ENCODE measurements around the gene APOD.
A peak's percentile ranks its signal among the peaks of the same experiment; 100 is the strongest.

Gene APOD

GRCh38 chr3:195542698-195543499, 40.8 kb downstream of the APOD start, which contains the start of gene PPP1R2:
TSS of gene PPP1R2 (minus strand) at chr3:195543325. CDS start at chr3:195543025, 300 bp downstream.
- Histone ChIP-seq H3K4me3 (ENCODE audit: low read depth in 1 of 2, low read length in 1 of 2) (peak within 1 kb of the TSS; percentile 81 to 91), H3K27ac (peak within 1 kb of the TSS; percentile 94), H3K27me3 (peaks cover 36% of the 10 kb centered on the region), H3K4me1 (ENCODE audit: control insufficient read depth in 1 of 2, insufficient read depth in 1 of 2, low read depth in 1 of 2, low read length in 1 of 2) (peaks cover 35 to 59% of the 10 kb centered on the region in 2 experiments), H3K9me3 (no peaks in the 10 kb centered on the region), H3K36me3 (no peaks in the 10 kb centered on the region)
- TF ChIP-seq CTCF (IDR thresholded peaks at IDR 0.05): peak; percentile 51

GRCh38 chr3:195542316-195542697, 41.4 kb downstream of the APOD start:
- Histone ChIP-seq H3K27ac (peak overlapping the region; percentile 94), H3K4me3 (ENCODE audit: low read depth in 1 of 2, low read length in 1 of 2) (peak overlapping the region; percentile 81 to 91), H3K27me3 (peaks cover 36% of the 10 kb centered on the region), H3K4me1 (ENCODE audit: control insufficient read depth in 1 of 2, insufficient read depth in 1 of 2, low read depth in 1 of 2, low read length in 1 of 2) (peaks cover 36 to 60% of the 10 kb centered on the region in 2 experiments), H3K9me3 (no peaks in the 10 kb centered on the region), H3K36me3 (no peaks in the 10 kb centered on the region)
- no peak for TF ChIP-seq CTCF (IDR thresholded peaks at IDR 0.05)

GRCh38 chr3:195540511-195540910, 43.2 kb downstream of the APOD start:
- Histone ChIP-seq H3K27ac (peak overlapping the region; percentile 33), H3K4me1 (ENCODE audit: control insufficient read depth in 1 of 2, insufficient read depth in 1 of 2, low read depth in 1 of 2, low read length in 1 of 2) (peaks cover 36 to 50% of the 10 kb centered on the region in 2 experiments), H3K36me3 (no peaks in the 10 kb centered on the region), H3K4me3 (ENCODE audit: low read depth in 1 of 2, low read length in 1 of 2) (no peak overlapping the region), H3K9me3 (no peaks in the 10 kb centered on the region), H3K27me3 (peaks cover 20% of the 10 kb centered on the region)
- no peak for TF ChIP-seq CTCF (IDR thresholded peaks at IDR 0.05)

GRCh38 chr3:195540027-195540426, 43.7 kb downstream of the APOD start:
- Histone ChIP-seq H3K4me3 (ENCODE audit: low read depth in 1 of 2, low read length in 1 of 2) (no peak overlapping the region), H3K27ac (no peak overlapping the region), H3K27me3 (peaks cover 16% of the 10 kb centered on the region), H3K9me3 (no peaks in the 10 kb centered on the region), H3K36me3 (no peaks in the 10 kb centered on the region), H3K4me1 (ENCODE audit: control insufficient read depth in 1 of 2, insufficient read depth in 1 of 2, low read depth in 1 of 2, low read length in 1 of 2) (peaks cover 37 to 53% of the 10 kb centered on the region in 2 experiments)
- no peak for TF ChIP-seq CTCF (IDR thresholded peaks at IDR 0.05)

- TF ChIP-seq CTCF (IDR thresholded peaks at IDR 0.05): no peak
- peaks cover 10% of the 10 kb centered on the region for H3K27me3 ChIP-seq
- peaks cover 43 to 58% of the 10 kb centered on the region in 2 experiments for H3K4me1 ChIP-seq (ENCODE audit: control insufficient read depth in 1 of 2, insufficient read depth in 1 of 2, low read depth in 1 of 2, low read length in 1 of 2)
- no peaks in the 10 kb centered on the region for H3K9me3 ChIP-seq
- no peak overlapping the region for H3K27ac ChIP-seq
- no peaks in the 10 kb centered on the region for H3K36me3 ChIP-seq
- H3K4me3 ChIP-seq (ENCODE audit: low read depth in 1 of 2, low read length in 1 of 2): no peak overlapping the region
These were observed 44.3 kb downstream of the APOD start for GRCh38 chr3:195539479-195539878.
